MM.1S (cell line): ENCODE data around the gene UTS2B.

ENCODE experiments used
- DNase-seq: peaks from one replicate; pipeline ENCODE4 v3.0.0-alpha.2; 2015
- H2AFZ ChIP-seq: fragments of 300-600 bp; sonication (generic); 2 replicates; pipeline ENCODE4 v1.6.0; 2016; ENCODE audit warnings: antibody characterized with exemption, low read length
- H3F3A ChIP-seq: fragments of 300-600 bp; sonication (generic); 2 replicates; pipeline ENCODE4 v1.6.1; 2016; ENCODE audit warnings: mild to moderate bottlenecking, antibody characterized with exemption, low read length, moderate library complexity, mixed read lengths; ENCODE audit not compliant: insufficient read depth
- H3K27ac ChIP-seq: fragments of 300-600 bp; sonication (generic); 2 replicates; pipeline ENCODE4 v1.5.1; 2016; ENCODE audit warnings: mild to moderate bottlenecking, low read length
- H3K27me3 ChIP-seq: fragments of 300-600 bp; sonication (generic); replicated peaks from 2 replicates; pipeline ENCODE4 v1.6.0; 2016; ENCODE audit warnings: low read length; ENCODE audit not compliant: insufficient read depth
- H3K36me3 ChIP-seq: fragments of 300-600 bp; sonication (generic); replicated peaks from 2 replicates; pipeline ENCODE4 v1.6.1; 2016; ENCODE audit warnings: mild to moderate bottlenecking, low read length, mixed read lengths; ENCODE audit not compliant: insufficient read depth
- H3K4me1 ChIP-seq: fragments of 300-600 bp; sonication (generic); 2 replicates; pipeline ENCODE4 v1.6.1; 2016; ENCODE audit warnings: low read length, mixed read lengths
- H3K4me2 ChIP-seq: fragments of 300-600 bp; sonication (generic); 2 replicates; pipeline ENCODE4 v1.6.0; 2016; ENCODE audit warnings: low read depth, low read length
- H3K4me3 ChIP-seq: fragments of 300-600 bp; sonication (generic); 2 replicates; pipeline ENCODE4 v1.5.1; 2016; ENCODE audit warnings: low read length, mixed read lengths
- H3K79me2 ChIP-seq: fragments of 300-600 bp; sonication (generic); 2 replicates; pipeline ENCODE4 v1.6.1; 2016; ENCODE audit warnings: mixed run types, low read length, mixed read lengths
- H3K9ac ChIP-seq: fragments of 300-600 bp; sonication (generic); 2 replicates; pipeline ENCODE4 v1.6.1; 2016; ENCODE audit warnings: low read length, mixed read lengths
- H3K9me2 ChIP-seq: fragments of 300-600 bp; sonication (generic); replicated peaks from 2 replicates; pipeline ENCODE4 v1.6.1; 2016; ENCODE audit warnings: mild to moderate bottlenecking, low read length, mixed read lengths; ENCODE audit not compliant: insufficient read depth
- H3K9me3 ChIP-seq: fragments of 300-600 bp; sonication (generic); replicated peaks from 2 replicates; pipeline ENCODE4 v1.6.1; 2016; ENCODE audit warnings: mild to moderate bottlenecking, low read length, mixed read lengths; ENCODE audit not compliant: insufficient read depth
- H4K20me1 ChIP-seq: fragments of 300-600 bp; sonication (generic); 2 replicates; pipeline ENCODE4 v1.6.1; 2016; ENCODE audit warnings: mild to moderate bottlenecking, low read length, moderate library complexity, mixed read lengths; ENCODE audit not compliant: insufficient read depth
- EZH2 ChIP-seq: fragments of 300-600 bp; sonication (generic); optimal IDR thresholded peaks from 2 replicates; pipeline ENCODE3; 2017; ENCODE audit warnings: low read depth, mild to moderate bottlenecking, antibody characterized with exemption, low read length, mixed read lengths
- EZH2phosphoT487 ChIP-seq: fragments of 300-600 bp; sonication (generic); IDR thresholded peaks from 2 replicates; pipeline ENCODE4 v1.6.1; 2018; ENCODE audit warnings: antibody characterized with exemption, low read length
- TF ChIP-seq, protein P1 (sequence below): fragments of 300-600 bp; sonication (generic); IDR thresholded peaks from 2 replicates; pipeline ENCODE4 v1.5.1; 2016; ENCODE audit warnings: antibody characterized with exemption, low read length, mixed read lengths

Gene UTS2B

DNA sequence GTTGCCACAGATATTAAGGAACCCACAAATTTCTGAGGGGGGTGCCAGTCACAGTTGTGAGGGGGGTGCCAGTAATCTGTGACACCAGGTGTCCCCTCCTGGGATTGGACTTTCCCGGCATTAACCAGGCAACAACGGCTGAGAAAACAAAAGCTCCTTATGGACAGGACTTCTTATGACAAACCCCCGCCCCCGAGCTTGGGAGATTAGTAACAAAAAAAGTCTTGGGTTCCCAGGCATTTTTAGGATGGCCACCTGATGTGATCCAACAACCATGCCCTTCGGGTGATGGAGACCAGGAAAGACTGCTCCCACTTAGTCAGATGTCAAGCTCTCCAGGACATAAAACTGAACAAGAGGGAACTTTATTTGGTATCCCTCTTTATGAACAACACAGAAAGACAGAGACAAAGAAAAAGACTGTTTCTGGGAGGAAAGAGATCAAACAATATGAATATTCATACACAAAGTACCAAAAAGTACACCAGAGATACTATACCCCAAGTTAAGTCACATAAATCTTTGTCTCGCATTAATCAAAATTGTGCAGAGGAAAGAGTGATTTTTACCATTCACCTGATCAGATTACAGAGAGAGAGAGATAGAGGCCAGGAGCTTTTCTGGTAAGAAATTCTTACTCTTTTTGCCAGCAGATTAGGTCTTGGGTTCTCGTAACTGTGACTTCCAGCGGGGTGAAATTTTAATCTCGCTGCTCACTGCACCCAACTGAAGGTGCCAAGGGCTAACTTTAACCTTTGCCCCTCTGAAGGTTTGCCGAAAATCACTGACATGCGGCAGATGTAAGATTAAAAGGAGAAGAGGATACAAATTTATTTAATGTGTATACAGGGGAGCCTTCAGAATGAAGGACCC, 69.7 kb downstream of the UTS2B start:
- no peaks in the 10 kb centered on the region for H3K9me3 ChIP-seq
- no peak overlapping the region for H2AFZ ChIP-seq
- no peak overlapping the region for H3K9ac ChIP-seq
- no peak for DNase-seq
- no peak for TF ChIP-seq EZH2
- TF ChIP-seq, protein P1, sequence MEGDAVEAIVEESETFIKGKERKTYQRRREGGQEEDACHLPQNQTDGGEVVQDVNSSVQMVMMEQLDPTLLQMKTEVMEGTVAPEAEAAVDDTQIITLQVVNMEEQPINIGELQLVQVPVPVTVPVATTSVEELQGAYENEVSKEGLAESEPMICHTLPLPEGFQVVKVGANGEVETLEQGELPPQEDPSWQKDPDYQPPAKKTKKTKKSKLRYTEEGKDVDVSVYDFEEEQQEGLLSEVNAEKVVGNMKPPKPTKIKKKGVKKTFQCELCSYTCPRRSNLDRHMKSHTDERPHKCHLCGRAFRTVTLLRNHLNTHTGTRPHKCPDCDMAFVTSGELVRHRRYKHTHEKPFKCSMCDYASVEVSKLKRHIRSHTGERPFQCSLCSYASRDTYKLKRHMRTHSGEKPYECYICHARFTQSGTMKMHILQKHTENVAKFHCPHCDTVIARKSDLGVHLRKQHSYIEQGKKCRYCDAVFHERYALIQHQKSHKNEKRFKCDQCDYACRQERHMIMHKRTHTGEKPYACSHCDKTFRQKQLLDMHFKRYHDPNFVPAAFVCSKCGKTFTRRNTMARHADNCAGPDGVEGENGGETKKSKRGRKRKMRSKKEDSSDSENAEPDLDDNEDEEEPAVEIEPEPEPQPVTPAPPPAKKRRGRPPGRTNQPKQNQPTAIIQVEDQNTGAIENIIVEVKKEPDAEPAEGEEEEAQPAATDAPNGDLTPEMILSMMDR, result no peak
- no peak for TF ChIP-seq EZH2phosphoT487
- no peaks in the 10 kb centered on the region for H3F3A ChIP-seq
- H4K20me1 ChIP-seq, result no peaks in the 10 kb centered on the region
- no peak overlapping the region for H3K27ac ChIP-seq
- no peaks in the 10 kb centered on the region for H3K36me3 ChIP-seq
- H3K9me2 ChIP-seq, result no peaks in the 10 kb centered on the region
- H3K4me1 ChIP-seq, result no peaks in the 10 kb centered on the region; the same call in 1 of the 2 replicates
- no peaks in the 10 kb centered on the region for H3K79me2 ChIP-seq
- H3K27me3 ChIP-seq, result no peaks in the 10 kb centered on the region
- no peak overlapping the region for H3K4me2 ChIP-seq
- H3K4me3 ChIP-seq, result no peak overlapping the region

DNA sequence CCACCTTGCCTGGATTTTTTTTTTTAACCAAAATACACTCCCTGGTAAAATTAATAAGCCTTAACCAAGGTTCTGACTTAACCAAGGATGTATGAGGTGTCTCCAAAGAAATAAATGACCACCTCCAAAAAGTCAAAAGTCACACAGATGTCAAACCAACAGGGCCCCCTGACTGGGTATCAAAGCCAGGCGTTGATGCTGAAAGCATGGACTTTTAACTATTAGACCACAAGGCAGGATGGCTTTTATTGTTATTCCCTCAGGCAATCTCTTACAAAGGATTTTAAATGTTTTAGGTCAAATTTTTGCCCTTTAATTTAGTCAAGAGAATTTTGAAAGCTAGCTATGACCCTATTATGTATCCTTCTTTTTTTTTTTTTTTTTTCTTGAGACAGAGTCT, 70.8 kb downstream of the UTS2B start:
- Histone ChIP-seq H3K36me3 (no peaks in the 10 kb centered on the region), H3K4me1 (peaks cover 9% of the 10 kb centered on the region), H3K9me3 (no peaks in the 10 kb centered on the region), H3K27ac (no peak overlapping the region), H3F3A (peaks cover 4% of the 10 kb centered on the region; the same call in 1 of the 2 replicates), H3K9me2 (no peaks in the 10 kb centered on the region), H3K4me2 (no peak overlapping the region), H3K27me3 (no peaks in the 10 kb centered on the region), H2AFZ (no peak overlapping the region), H3K9ac (no peak overlapping the region), H3K4me3 (no peak overlapping the region), H4K20me1 (no peaks in the 10 kb centered on the region), H3K79me2 (no peaks in the 10 kb centered on the region)
- DNase-seq, result no peak
- TF ChIP-seq, protein P1, result no peak
- TF ChIP-seq EZH2, result no peak
- TF ChIP-seq EZH2phosphoT487, result no peak

DNA sequence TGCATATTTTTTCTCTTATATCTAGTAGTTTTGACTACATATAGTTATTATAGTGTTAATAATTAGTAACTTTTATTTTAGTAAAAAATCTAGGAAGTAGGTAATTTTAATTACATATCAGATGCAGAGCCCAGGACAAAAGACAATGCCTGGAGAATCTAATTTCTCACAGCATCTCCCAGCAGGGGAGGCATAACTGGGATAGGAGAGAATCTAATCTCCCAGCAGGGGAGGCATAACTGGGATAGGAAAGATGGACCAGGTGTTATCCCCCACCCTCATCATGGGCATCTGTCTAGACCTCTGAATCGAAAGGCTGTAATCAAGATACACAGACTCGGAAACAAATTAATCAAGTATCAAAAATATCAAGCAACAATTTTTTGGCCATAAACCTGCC, 73.0 kb downstream of the UTS2B start:
- H3K4me3 ChIP-seq, result no peak overlapping the region
- H3F3A ChIP-seq, result peaks cover 25% of the 10 kb centered on the region
- no peaks in the 10 kb centered on the region for H3K79me2 ChIP-seq
- no peaks in the 10 kb centered on the region for H3K9me2 ChIP-seq
- H3K4me1 ChIP-seq, result peaks cover 29% of the 10 kb centered on the region
- no peak for TF ChIP-seq EZH2
- TF ChIP-seq, protein P1, result no peak
- TF ChIP-seq EZH2phosphoT487, result no peak
- no peak for DNase-seq
- H3K9ac ChIP-seq, result no peak overlapping the region
- no peaks in the 10 kb centered on the region for H4K20me1 ChIP-seq
- no peaks in the 10 kb centered on the region for H3K27me3 ChIP-seq
- H3K9me3 ChIP-seq, result no peaks in the 10 kb centered on the region
- no peak overlapping the region for H3K27ac ChIP-seq
- H3K36me3 ChIP-seq, result no peaks in the 10 kb centered on the region
- H3K4me2 ChIP-seq, result no peak overlapping the region
- H2AFZ ChIP-seq, result no peak overlapping the region
